ENCODE results near the gene PINLYP.

DNA sequence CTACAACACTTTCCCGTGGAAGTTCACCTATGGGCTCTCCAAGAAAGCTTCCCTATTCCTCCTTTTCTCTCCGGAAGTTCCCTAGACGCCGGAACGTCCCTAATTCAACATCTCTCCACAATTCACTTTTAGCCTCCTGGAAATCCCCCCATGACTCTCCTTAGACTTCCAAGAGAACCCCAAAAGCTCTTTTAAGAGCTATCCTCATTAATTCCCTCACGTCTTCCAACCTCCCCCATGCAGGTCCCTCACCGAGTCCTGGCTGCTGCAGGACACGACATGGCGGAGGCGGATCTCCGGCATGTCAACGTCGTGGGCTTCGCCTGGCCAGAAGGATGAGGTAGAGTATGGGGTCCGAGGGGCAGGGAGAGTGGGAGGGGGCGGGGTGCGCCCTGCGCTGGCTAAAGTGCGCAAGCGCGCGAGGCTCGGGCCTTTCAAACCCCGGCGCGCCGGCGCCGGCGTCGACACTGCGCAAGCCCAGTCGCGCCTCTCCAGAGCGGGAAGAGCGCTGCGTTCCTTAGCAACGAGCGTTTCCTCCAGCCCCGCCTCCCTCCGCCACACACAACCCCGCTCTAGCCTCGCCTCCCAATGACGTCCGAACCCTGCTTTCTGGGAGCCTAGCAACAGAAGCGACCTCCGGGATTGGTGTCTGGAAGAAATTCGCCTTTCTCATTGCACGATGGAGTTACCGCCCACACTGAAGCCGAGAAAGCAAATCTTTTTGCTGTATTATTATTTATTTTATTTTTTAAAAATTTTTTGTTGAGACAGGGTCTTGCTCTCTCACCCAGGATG is at the start of gene PINLYP, which contains the start of gene XRCC1:
- TF ChIP-seq POLR2A (IDR thresholded peaks at IDR 0.05; ENCODE audit: extremely low read depth, insufficient read length): peak; percentile 39
- TF ChIP-seq, protein P1, sequence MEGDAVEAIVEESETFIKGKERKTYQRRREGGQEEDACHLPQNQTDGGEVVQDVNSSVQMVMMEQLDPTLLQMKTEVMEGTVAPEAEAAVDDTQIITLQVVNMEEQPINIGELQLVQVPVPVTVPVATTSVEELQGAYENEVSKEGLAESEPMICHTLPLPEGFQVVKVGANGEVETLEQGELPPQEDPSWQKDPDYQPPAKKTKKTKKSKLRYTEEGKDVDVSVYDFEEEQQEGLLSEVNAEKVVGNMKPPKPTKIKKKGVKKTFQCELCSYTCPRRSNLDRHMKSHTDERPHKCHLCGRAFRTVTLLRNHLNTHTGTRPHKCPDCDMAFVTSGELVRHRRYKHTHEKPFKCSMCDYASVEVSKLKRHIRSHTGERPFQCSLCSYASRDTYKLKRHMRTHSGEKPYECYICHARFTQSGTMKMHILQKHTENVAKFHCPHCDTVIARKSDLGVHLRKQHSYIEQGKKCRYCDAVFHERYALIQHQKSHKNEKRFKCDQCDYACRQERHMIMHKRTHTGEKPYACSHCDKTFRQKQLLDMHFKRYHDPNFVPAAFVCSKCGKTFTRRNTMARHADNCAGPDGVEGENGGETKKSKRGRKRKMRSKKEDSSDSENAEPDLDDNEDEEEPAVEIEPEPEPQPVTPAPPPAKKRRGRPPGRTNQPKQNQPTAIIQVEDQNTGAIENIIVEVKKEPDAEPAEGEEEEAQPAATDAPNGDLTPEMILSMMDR (IDR thresholded peaks at IDR 0.05; ENCODE audit: low read depth, low read length): no peak
- TF ChIP-seq, protein P2, sequence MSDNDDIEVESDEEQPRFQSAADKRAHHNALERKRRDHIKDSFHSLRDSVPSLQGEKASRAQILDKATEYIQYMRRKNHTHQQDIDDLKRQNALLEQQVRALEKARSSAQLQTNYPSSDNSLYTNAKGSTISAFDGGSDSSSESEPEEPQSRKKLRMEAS (IDR thresholded peaks at IDR 0.05; ENCODE audit: low read depth, low read length): peak; percentile 31; the same call in 1 of the 2 replicates
- TF ChIP-seq MYC (IDR thresholded peaks at IDR 0.05; ENCODE audit: low read depth, low read length): no peak
